Superior temporal gyrus (tissue), 1 donor: ENCODE measurements around the gene CNPY4.
A peak's percentile ranks its signal among the peaks of the same experiment; 100 is the strongest.

Source experiments
- DNase-seq: peaks from one replicate; pipeline ENCODE4 v3.0.0-alpha.2; 2016; ENCODE audit errors: extremely low spot score

CNPY4 gene

GRCh38 chr7:100148559-100149328 is 29.3 kb downstream of the CNPY4 start, which contains the start of gene LAMTOR4:
Gene LAMTOR4, plus strand, starts transcription at chr7:100148918. Its CDS starts 55 bp downstream, at chr7:100148973.
- peak; percentile 100 for DNase-seq

- no peak for DNase-seq
These were observed 33.0 kb downstream of the CNPY4 start for GRCh38 chr7:100152404-100152803.

GRCh38 chr7:100152937-100153666 is 33.7 kb downstream of the CNPY4 start:
- DNase-seq = no peak

DNA sequence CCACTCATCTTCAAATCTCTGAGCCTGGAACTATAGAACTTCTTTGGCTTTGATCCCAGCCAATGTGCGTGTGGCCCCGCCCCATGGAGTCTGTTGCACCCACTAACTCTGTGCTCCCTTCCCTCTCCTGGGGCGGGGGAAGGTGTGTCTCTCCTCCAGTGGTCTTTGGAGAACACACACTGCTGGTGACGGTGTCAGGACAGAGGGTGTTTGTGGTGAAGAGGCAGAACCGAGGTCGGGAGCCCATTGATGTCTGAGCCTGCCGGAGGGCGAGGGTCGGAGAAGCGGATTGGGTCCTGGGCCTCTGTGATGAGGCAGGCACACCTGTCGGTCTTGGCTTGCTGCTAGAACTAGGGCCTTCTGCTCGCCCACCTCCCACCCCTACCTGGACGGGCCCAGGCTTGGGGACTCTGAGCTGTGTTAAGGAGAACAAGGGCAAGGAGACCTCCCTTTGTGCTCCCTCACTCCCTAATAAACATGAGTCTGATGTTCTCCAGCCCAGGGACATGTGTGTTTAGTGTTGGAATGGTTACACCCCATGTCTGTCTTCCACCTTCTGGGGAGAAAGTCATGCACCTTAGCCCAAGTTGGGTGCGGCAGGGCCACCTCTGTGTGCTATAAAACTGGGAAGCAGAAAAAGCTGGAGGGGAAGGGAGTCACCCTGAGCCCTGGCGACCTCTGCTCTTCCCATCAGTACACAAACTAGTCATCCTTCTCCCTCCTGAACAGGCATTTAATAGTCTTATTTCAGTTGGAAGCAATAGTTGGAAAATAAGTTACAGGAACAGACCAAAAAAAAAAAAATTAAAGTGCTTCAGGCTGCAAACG is 34.5 kb downstream of the CNPY4 start:
- DNase-seq = no peak

GRCh38 chr7:100154651-100155491 is 35.4 kb downstream of the CNPY4 start:
- no peak for DNase-seq

DNA sequence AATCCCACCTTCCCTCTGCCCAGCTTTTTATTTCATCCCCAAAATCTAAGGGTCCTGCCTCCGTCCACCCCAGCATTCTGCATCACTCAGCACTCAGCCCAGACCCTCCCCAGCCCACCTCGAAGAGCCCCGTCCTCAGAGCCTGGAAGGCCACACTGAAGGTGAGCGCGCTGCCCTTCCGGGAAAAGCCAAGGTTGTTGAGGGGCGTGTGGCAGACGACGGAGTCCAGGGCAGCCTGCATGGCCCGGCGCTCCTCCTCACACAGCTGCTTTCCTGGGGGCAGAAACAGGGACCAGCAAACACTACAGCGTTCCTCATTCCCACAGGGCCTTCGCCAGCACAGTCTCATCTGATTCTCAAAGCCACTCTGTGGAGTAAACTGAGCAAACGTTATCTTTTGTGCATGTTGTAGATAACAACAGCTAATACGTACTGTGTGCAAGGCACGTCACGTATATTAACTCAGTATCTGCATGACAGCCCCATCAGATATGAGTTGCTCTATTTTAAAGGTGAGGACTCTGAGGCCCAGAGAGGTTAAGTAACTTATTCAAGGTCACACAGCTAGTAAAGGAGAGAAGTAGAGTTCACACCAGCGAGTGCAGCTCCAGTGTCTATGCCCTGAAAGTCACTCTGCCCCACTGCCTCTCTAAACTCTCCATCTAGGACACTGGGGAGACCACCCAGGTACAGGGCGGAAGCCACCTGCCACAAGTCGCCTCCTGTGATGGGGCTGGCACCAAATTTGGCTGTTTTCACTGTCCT is 36.3 kb downstream of the CNPY4 start:
- DNase-seq = no peak

DNA sequence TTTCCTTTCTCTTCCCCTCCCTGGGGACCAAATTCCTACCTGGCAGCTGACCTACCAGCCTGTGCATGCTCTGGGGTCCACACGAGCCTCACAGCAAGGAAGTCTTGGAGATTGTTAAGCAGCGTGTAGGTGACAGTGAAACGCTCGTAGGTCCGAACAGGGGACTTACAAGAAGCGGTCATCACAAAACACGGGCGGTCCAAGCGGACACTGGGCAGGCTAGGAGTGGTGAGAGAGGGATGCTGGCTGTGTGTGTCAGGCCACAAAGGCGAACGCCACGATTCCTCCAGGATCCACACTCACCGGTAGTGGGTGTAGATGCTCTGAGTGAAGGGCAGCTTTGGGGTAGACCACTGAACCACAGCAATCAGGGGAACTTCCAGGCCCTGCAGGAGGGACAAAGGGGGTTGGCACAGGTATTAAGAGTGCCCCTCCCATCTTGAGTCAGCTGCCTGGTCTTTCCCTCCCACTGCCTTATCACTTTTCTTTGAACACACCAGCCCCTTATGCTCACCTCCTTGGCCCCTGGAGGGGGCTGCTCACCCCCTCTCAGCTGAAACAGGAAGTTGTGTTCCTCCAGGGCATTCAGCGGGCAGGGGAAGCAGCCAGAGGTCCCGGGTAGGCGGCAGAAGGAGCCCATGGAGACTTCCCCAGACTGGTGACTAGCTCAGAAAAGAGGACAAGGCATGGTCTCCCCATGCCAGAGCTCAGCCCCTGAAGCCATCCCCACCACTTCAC is 37.1 kb downstream of the CNPY4 start:
- DNase-seq = no peak

GRCh38 chr7:100157069-100157333 is 37.6 kb downstream of the CNPY4 start:
- no peak for DNase-seq

GRCh38 chr7:100157334-100158228 is 38.1 kb downstream of the CNPY4 start:
- DNase-seq = no peak

DNA sequence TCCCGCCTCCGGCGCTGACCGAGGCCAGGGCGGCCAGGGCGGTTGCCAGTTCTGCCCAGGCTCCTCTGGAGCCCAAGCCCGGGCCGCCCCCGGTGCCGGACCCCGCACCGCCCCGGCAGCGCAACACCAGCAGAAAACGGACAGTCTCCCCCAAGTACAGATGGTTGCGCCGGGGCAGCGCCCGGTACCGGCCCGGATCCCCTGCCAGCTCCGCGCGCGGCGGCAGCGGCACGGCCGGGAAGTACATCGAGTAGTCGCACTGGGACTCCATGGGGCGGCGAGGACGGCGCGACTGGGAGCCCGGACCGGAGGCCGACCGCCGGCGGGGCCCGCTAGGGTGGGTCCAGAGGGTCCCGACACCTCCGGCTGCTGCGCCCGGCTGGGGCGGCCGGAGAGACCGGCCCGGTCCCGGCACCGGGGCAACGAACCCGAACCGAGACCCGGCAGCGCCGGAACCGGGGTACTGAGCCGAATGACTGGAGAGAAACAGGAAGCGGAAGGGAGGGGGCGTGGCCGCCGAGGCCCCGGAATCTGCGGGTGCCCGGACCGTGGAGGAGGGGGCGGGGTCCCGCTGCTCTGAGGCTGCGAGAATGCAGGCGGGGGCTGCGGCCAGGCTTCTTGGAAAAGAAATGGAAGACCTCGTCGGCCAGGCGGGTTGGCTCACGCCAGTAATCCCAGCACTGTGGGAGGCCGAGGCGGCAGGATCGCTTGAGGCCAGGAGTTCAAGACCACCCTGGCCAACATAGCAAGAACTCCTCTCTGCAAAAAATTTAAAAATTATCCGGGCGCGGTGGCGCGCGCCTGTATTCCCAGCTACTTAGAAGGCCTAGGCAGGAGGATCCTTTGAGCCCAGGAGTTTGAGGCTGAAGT is 39.0 kb downstream of the CNPY4 start, which contains the start of gene TRAPPC14:
Gene TRAPPC14, minus strand, starts transcription at position 495 of the 870 bp plus-strand sequence. Its CDS starts 224 bp downstream, at position 271.
- DNase-seq = peak; percentile 82

DNA sequence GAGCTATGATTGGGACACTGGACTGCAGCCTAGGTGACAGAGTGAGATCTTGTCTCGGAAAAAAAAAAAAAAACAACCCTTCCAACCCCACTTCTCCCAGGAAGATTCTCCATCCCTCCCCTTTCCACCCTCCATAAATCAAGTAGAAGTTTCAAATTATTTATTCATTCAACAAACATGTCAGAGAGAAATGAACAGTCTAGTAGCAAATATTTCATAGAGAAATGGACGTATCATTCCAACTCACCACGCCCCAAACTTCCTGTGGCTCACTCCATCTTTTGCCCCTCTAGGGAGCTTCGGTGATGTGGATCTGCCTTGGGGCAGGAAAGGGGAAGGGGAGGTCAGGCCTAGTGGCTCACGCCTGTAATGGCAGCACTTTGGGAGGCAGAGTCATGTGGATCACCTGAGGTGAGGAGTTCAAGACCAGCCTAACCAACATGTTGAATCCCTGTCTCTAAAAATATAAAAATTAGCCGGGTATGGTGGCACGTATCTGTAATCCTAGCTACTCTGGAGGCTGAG is 39.7 kb downstream of the CNPY4 start:
- DNase-seq = no peak

GRCh38 chr7:100160067-100160466 is 40.6 kb downstream of the CNPY4 start:
- DNase-seq = no peak

- no peak for DNase-seq
These were observed 43.6 kb downstream of the CNPY4 start for GRCh38 chr7:100163006-100163531.

GRCh38 chr7:100163871-100164270 is 44.4 kb downstream of the CNPY4 start:
- no peak for DNase-seq

DNA sequence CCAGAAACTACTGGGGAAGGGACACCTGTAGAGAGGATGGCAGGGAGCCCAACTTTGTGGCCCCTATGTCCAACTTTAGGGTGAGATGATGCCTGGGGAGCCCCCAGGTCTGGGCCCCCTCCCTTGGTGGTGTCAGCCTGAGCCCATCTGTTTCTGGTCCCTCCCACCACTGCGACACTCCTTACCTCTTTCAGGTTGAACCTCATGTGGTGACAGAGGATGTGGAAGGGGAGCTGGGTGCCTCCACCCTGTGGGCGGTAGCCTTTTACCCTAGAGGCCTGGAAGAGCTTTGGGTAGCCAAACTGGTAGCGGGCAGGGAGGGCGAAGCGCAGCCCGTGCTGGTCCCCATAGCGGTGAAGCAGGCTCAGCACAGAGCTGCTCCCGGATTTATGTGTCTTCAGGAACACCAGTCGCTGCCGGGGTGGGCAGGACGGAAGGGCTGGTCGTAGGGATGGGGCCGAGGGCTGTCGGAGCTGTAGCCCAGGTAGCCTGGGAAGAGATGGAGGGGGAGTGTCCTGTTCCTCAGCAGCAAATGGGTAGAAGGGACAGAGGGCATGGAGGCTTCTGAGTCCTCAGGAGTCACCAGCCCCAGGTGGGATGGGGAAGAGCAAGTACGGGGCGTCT is 47.0 kb downstream of the CNPY4 start:
- no peak for DNase-seq

- no peak for DNase-seq
These were observed 47.8 kb downstream of the CNPY4 start for GRCh38 chr7:100166970-100167911.
